HG02840 (cell line): ENCODE measurements around the gene KRTAP5-3.
"Not testable (repeated sequence)": the region's sequence is repeated elsewhere in the genome, so short reads cannot be mapped to it uniquely, and the experiment has no call there.

Experiments used
- ATAC-seq: cut with Tn5 transposase; IDR thresholded peaks from one replicate; pipeline ENCODE4 v1.9.1; 2021; ENCODE audit warnings: mild to moderate bottlenecking, moderate library complexity, moderate number of reproducible peaks; ENCODE audit not compliant: unreplicated experiment, low FRiP score

Gene KRTAP5-3

DNA sequence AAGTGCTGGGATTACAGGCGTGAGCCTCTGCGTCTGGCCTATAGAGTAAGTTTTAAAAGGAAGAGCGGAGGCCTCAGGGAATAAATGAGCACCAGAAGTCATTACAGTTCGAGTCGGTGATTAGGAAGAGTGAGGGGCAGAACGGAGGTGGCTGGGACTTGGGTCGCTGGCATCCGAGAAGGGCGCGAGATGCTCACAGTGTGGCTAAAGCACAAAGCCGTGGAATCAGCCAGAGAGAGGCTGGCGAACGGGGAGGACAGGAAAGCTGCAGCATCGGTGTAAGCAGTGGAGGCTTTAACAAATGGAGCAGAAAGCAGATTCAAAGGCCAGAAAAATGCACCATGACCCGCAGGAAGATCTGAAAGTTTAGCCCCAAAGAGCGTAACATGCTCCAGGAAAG lies 16.4 kb upstream of the KRTAP5-3 start:
- no peak for ATAC-seq

GRCh38 chr11:1623716-1624115 lies 15.5 kb upstream of the KRTAP5-3 start:
- ATAC-seq, result no peak

- no peak for ATAC-seq
These were observed 13.8 kb upstream of the KRTAP5-3 start, which contains the start of gene KRTAP5-4 for GRCh38 chr11:1622086-1622485. Gene KRTAP5-4, minus strand, starts transcription at chr11:1622138. Its CDS starts 45 bp downstream, at chr11:1622093.

GRCh38 chr11:1619449-1619848 lies 11.2 kb upstream of the KRTAP5-3 start:
- ATAC-seq, result no peak

- no peak for ATAC-seq
These were observed 10.0 kb upstream of the KRTAP5-3 start for GRCh38 chr11:1618231-1618630.

GRCh38 chr11:1607901-1608300 lies 362 bp downstream of the KRTAP5-3 start:
- ATAC-seq, result not testable (repeated sequence)

DNA sequence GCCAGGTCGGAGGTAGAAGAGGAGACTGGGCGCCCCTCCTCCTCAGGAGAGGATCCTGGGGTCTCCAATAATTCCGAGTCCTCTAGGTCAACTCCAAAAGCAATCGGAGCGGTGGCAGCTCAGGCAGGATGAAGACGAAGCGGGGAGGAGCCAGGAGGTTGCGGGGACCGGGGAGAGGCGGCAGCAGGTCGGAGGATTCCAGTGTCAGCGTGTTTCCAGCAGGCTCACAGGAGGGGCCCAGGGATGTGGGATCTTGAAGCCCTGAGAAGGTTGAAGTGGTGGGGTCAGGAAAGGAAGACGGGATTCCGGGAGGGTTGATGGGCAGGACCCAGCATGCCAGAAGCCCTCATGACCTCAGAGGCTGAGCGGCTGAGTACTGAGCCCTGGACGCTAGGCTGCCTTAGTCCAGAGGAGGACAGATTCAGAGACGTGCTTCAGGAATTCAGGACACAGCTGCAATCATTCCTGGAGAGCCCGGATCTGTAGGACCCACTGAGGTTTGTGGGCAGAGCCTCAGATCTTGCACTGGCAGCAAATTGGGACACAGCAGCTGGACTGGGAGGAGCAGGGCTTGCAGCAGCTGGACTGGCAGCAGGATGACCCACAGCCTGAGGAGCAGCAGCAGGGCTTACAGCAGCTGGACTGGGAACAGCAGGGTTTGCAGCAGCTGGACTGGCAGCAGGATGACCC lies 962 bp downstream of the KRTAP5-3 start:
- ATAC-seq, result not testable (repeated sequence)

GRCh38 chr11:1605923-1606322 lies 2.3 kb downstream of the KRTAP5-3 start:
- peak; percentile 62 for ATAC-seq

DNA sequence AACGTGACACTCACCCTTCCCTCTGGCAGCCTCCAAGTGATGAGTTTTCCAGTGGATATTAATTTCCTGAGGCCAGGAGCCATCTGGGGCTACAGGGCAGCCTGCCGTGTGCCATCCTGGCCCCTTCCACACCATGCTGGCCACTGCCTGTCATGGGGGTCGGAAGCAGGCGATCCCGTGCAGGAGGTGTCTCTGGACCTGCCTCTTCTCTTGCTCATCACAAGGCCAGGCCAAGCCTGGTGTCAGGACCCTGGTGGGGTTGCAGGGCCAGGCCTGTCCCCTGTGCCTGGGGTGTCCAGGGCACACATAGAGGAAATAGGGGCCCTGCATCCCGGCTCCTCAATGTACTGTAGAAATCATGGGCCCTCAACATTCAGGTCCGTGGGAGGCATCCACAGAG lies 3.6 kb downstream of the KRTAP5-3 start:
- no peak for ATAC-seq

DNA sequence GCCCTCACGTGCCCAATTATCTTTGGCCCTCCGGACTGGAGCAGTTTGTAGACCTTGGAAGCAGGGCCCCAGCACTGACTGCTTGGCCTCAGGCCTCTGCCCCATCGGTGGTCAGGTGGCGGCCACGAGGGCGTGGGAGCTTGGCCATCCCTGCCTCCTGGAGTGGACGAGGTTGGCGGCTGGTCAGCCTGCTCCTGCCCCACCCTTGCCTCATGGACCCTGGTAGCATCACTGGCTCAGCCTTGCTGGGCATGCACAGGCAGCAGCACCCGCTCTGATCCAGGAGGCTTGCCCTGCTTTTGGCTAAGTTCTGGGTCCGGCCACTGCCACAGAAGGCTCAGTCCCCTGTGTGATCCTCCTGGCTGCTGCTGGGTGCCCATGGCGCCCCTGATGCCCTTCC lies 4.1 kb downstream of the KRTAP5-3 start:
- no peak for ATAC-seq

- ATAC-seq, result no peak
These were observed 4.6 kb downstream of the KRTAP5-3 start for GRCh38 chr11:1603629-1604028.

DNA sequence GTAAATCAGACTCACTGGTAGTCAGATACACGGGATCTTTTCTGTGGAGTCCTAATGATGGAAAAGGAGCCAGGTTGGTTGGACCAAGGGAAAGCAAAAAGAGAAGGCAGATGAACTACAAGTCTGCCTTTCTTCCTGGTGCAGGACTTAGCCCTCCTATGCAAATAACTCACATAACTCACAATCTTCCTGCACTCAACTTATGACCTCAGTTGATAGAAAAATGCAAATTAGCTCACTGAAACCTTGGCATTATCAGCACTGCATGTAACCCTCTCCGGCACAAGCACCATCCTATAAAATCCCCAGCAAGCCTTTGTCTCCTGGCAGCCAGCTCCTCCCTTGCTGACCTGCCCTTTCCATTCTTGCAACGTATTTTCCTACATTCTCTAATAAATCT lies 6.6 kb downstream of the KRTAP5-3 start:
- not testable (repeated sequence) for ATAC-seq

DNA sequence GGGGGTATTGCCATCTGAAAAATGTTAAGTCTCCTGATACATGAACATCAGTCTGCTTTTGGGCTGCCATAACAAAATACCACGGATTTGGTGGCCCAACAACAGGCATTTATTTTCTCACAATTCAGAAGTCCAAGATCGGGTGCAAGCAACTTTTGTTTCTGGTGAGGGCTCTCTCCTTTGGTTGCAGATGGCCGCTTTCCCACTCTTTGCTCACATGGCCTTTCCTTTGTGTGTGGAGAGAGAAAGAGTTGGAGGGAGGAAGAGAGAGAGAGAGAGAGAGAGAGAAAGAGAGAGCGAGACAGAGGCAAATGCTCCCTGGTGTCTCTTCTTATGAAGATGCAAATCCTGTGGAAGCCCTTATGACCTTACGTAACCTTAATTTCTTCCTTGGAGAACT lies 7.6 kb downstream of the KRTAP5-3 start:
- no peak for ATAC-seq

- ATAC-seq, result no peak
These were observed 9.4 kb downstream of the KRTAP5-3 start for GRCh38 chr11:1598816-1599215.

DNA sequence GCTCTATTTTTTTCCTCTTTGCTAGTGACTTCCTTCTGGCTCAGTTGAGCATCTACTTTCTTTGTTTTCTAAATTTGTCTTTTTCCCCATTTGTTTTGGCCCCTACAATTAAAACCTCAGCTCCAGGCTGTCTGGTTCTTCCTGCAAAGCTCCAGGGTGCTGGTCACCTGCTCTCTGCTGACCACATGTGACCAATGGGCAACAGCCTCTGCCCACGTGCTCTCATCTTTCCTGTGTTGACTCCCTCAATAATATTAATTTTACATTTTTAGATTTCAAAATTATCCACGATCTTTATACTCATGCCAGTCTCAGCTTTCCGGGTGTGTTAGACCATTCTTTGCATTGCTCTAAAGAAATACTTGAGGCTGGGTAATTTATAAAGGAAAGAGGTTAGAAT lies 9.9 kb downstream of the KRTAP5-3 start:
- ATAC-seq, result not testable (repeated sequence)

DNA sequence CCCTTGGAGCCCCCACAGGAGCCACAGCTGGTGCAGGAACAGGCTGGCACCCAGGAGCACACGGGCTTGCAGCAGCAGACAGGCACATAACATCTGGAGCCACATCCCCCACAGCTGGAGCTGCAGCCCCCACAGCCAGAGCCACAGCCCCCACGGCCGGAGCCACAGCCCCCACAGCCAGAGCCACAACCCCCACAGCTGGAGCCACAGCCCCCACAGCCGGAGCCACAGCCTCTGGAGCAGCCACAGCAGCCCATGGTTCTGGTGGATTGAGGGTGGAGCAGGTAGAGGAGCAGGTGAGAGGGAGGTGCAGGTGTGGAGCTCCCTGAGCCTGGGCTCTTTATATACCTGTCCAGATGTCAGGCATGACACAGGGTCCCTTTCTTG lies 10.3 kb downstream of the KRTAP5-3 start, which contains the start of gene KRTAP5-2:
Gene KRTAP5-2 (minus strand): TSS at position 301 of the 387 bp plus-strand sequence. CDS start 44 bp downstream, at position 257.
- no peak for ATAC-seq

GRCh38 chr11:1597331-1597993 lies 10.8 kb downstream of the KRTAP5-3 start:
- no peak for ATAC-seq

- ATAC-seq, result not testable (repeated sequence)
These were observed 11.6 kb downstream of the KRTAP5-3 start for GRCh38 chr11:1596576-1597121.

DNA sequence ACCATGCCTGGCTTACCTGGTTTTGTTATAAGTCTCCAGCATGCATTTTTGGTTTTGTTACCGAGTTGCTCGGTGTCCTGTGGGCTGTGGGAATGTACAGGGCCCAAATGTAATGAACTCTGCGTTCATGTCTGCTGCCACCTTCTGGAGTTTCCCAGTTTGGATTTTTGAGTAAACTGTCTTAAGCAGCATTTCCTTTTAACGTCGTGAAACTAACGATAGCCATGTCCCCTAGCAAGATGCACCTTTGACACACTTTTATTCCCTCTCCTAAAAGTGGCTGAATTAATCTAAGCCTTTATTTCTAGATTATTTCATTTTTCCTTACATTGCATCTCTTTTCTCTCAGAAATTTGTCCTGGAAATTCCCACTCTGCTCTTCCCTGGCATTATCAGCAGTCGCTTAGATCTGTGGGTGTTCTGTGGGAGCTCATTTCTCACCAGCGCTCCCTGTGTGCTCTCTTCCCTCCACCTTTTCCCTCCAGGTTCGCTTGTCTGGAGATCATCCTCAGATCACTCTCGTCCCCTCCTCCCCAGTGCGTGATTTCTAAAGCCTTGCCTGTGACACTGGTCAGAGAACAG lies 12.2 kb downstream of the KRTAP5-3 start:
- ATAC-seq, result not testable (repeated sequence)

DNA sequence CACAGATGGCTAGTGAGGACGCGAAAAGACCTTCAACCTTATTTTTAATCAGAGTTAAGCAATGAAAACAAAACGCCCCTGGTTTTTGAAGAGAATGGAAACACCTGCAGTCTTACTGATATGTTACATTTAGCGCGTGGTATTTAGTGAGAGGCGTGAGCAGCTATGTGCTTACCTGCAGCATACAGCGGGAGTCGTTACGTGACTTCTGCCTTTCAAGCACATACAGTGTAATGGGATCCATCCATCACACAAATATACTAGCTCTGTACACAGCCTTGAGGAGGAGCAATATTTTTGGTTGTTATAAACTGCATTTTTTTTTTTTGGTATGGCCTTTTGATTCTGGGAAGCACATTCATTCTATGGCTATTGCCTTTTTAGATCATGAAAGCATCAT lies 15.6 kb downstream of the KRTAP5-3 start:
- ATAC-seq, result no peak

DNA sequence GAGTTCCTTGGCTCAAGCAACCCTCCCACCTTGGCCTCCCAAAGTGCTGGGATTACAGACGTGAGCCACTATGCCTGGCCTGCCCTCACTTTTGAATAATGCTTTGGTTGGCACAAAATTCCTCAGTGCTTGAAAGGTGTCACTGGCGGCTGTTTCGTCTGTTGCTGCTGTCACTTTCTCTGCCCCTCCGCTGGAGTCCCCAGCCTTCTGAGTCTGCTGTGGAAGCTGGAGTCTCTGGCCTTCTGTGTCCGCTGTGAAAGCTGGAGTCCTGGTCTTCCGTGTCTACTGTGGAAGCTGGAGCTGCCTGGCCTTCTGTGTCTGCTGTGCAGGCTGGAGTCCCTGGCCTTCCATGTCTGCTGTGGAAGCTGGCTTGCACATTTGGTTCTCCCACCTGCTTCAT lies 18.3 kb downstream of the KRTAP5-3 start:
- ATAC-seq, result no peak
